Psoas muscle (tissue), 8 donors: ENCODE data around the gene MAMLD1. TPM values are rescaled to one million over a fixed set of nuclear protein-coding genes. Genes with fewer than 3 reads are reported as not detected.

Source experiments
- ATAC-seq, 4 donors: fragments of 200-7000 bp; cut with Tn5 transposase; one replicate each; pipeline ENCODE4 v1.9.1; 2020; ENCODE audit warnings: moderate library complexity in 3 of 4, mild to moderate bottlenecking in 2 of 4
- DNase-seq, 2 donors: peaks; one replicate each; pipeline ENCODE4 v3.0.0-alpha.2; 2020
- H3K27ac ChIP-seq: fragments of 200-600 bp; one replicate; pipeline ENCODE4 v1.8.0; 2022
- H3K27me3 ChIP-seq, 3 donors: fragments of 200-600 bp in 1 of 3; one replicate each; pipeline versions ENCODE4 v1.6.1 to v1.8.0; 2013 to 2022; ENCODE audit warnings: low read length in 2 of 3, mild to moderate bottlenecking in 2 of 3, moderate library complexity in 1 of 3; ENCODE audit not compliant: insufficient read depth in 3 of 3
- H3K36me3 ChIP-seq, 2 donors: fragments of 200-600 bp in 1 of 2; one replicate each; pipeline versions ENCODE4 v1.6.1 to v1.8.0; 2013 to 2022; ENCODE audit warnings: low read depth in 1 of 2, mild to moderate bottlenecking in 1 of 2, moderate library complexity in 1 of 2; ENCODE audit not compliant: insufficient read depth in 1 of 2
- H3K4me1 ChIP-seq: fragments of 200-600 bp; one replicate; pipeline ENCODE4 v1.8.0; 2022
- H3K4me3 ChIP-seq: fragments of 200-600 bp; one replicate; pipeline ENCODE4 v1.8.0; 2022; ENCODE audit warnings: mild to moderate bottlenecking
- H3K9me3 ChIP-seq: fragments of 200-600 bp; one replicate; pipeline ENCODE4 v1.8.0; 2022
- CTCF ChIP-seq: fragments of 200-600 bp; IDR thresholded peaks from one replicate; pipeline ENCODE4 v1.8.0; 2022; ENCODE audit warnings: antibody characterized with exemption
- WGBS, 3 donors: extraction: QIAGEN DNeasy Blood & Tissue Kit; methylation state at CpG; one replicate each; pipeline versions ENCODE4 v1.1.6 to v1.1.7; 2013; 5-methylcytosine and 5-hydroxymethylcytosine counted together
- intact Hi-C, 2 donors: fragments of 100-400 bp; cut with DNase I; formaldehyde crosslinking; loops; one replicate each; pipeline versions ENCODE4 v1.11.0 to v1.14.2; 2022
- polyA plus RNA-seq, 3 donors: library from polyadenylated mRNA; stranded (reverse); fragments of 200-250 nt; gene quantifications; one replicate each; pipeline ENCODE4 v1.2.3, GENCODE V29; 2013
- total RNA-seq, 4 donors: library from RNA; stranded (reverse); fragmentation: NEBNext Ultra II Directional in 2 of 4; extraction: Animal tissue kit (Norgen Biotek cat#: 25700) in 2 of 4; gene quantifications; one replicate each; pipeline versions ENCODE4 v1.2.1 to v1.2.4, GENCODE V29; 2021 to 2023
- donor health status: healthy with polysubstance abuse.
- donor health status: DM: no; HTN: no; CAD: no; lungs with moderate emphysema.
- donor health status: Bipolar disorder and iron deficiency.
- donor health status: healthy.
- donor health status: DM: yes; HTN: yes; CAD: no.
- donor health status: DM: no; HTN: no; CAD: no.
- donor health status: DM: no; HTN: no; CAD: no.
- donor health status: DM: yes; HTN: yes; CAD: no.

The MAMLD1 gene
- total and polyA plus RNA-seq, 7 donors = 1.3 to 4.5 (median 2.2) TPM

DNA sequence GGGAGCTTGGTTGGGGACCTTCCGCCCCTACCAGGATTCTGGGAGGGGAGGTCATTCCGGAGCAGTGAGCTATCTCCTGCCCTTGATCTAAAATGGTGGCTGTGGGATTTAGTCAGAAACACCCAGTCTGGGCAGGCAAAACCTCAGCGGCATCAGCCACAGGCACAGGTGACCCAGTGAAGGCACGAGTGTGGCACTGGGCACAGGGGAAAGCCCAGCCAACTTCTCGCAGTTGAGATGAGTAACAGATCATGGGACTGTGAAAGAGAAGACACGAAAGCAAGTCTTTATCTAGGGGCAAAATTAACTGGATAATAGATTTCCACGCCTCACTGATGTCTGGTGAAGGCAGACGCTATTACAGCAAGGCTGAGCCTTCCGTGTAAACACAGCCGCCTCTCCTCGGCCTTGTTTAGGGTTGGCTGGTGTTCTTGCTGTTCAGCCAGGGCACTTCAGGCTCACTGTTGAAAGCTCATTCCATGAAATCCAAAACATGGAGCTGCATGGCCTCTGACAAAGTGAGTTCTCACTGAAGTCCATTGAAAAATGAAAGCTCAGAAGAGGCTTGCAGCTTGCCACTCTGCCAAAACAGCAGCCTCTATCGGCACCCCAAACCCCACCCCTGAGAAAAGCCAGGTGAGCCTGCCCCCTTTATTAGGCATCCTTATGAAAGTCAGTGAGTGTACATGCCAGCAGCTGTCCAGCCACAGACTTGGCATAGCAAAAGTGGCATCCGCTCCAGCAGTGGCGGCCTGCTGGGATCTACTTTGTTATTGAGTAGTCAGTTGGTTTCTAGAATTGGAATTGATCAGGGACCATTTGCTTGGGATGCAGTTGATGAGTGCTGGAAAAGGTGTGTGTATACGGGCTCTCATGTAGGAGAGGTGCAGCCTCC, 103.0 kb downstream of the MAMLD1 start:
- Histone ChIP-seq H3K36me3 (no peaks in the 10 kb centered on the region), H3K4me1 (no peaks in the 10 kb centered on the region), H3K27me3 (no peaks in the 10 kb centered on the region), H3K4me3 (no peak overlapping the region), H3K9me3 (no peaks in the 10 kb centered on the region), H3K27ac (peak overlapping the region; percentile 67)
- DNase-seq (no peak), ATAC-seq (peak; percentile 28 to 85 (median 79))
- intact Hi-C loops = no loop called here
- no peak for TF ChIP-seq CTCF
- WGBS, 3 donors = 39 to 65% (median 54%) methylated on average over 15 of the region's 15 CpGs

GRCh38 chrX:150472306-150472705, 109.2 kb downstream of the MAMLD1 start:
- Histone ChIP-seq H3K36me3 (no peaks in the 10 kb centered on the region), H3K4me3 (no peak overlapping the region), H3K27me3 (no peaks in the 10 kb centered on the region), H3K27ac (no peak overlapping the region), H3K9me3 (no peaks in the 10 kb centered on the region), H3K4me1 (peaks cover 5% of the 10 kb centered on the region)
- intact Hi-C loops = loop anchor here in 1 of 2 donors (10.0 kb wide), 1 partner anchor 258 kb away; no protein-coding TSS in a partner anchor
- DNase-seq = no peak
- ATAC-seq = no peak
- TF ChIP-seq CTCF = no peak
- WGBS, 3 donors = 75 to 99% (median 89%) methylated on average over 4 of the region's 4 CpGs

DNA sequence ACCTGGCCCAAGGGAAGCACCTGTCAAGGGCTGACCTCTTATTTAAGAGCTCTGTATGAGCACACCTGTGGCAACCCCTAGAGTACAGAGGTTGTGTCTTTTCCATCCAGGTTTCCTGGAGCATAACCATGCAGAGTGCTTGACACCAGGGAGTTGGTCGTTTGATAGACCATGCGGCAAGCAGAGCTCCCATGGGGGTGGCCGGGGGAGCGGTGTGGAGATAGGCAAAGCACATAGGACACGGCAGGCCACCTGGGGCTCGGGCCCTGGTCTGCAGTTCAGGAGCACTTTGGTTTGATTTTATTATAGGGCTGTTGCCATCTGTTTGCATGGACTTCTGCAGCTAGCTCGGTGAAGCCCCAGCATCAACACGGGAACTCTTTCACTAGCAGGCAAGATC, 110.3 kb downstream of the MAMLD1 start:
- DNase-seq (no peak), ATAC-seq (no peak)
- no peaks in the 10 kb centered on the region for H3K27me3 ChIP-seq
- 86 to 94% (median 91%) methylated on average over 8 of the region's 8 CpGs for WGBS, 3 donors
- no peak overlapping the region for H3K4me3 ChIP-seq
- no peak overlapping the region for H3K27ac ChIP-seq
- no peaks in the 10 kb centered on the region for H3K9me3 ChIP-seq
- no peaks in the 10 kb centered on the region for H3K36me3 ChIP-seq
- intact Hi-C loops = loop anchor here in 1 of 2 donors (10.0 kb wide), 1 partner anchor 259 kb away; no protein-coding TSS in a partner anchor
- no peak for TF ChIP-seq CTCF
- H3K4me1 ChIP-seq = peaks cover 5% of the 10 kb centered on the region

DNA sequence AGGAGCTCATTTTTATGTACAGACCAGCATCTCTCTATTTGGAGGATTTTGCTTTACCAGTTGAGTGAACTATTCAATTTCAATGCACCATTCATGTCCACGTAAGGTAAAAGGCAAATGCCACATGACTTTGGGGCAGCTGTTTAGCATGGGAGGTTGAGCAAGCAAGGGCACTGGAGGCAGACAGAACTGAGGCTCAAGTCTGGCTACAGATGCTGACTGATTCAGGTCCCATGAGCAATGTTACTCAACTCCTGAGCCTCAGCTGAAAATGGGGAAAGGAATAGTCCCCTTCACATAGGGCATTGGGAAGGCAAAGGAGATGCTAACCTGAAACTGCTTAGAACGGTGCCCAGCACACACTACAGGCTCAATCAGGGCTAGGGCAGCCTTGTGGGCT, 112.3 kb downstream of the MAMLD1 start:
- no peak for DNase-seq
- H3K4me3 ChIP-seq = no peak overlapping the region
- no peaks in the 10 kb centered on the region for H3K27me3 ChIP-seq
- H3K4me1 ChIP-seq = peaks cover 5% of the 10 kb centered on the region
- peak in 1 of 4 donors; percentile 43 for ATAC-seq
- WGBS, 3 donors = 64 to 97% (median 82%) methylated on average over 2 of the region's 2 CpGs
- no peak for TF ChIP-seq CTCF
- H3K27ac ChIP-seq = no peak overlapping the region
- intact Hi-C loops = loop anchor here in 1 of 2 donors (10.0 kb wide), 1 partner anchor 261 kb away; no protein-coding TSS in a partner anchor
- H3K9me3 ChIP-seq = no peaks in the 10 kb centered on the region
- H3K36me3 ChIP-seq = no peaks in the 10 kb centered on the region
